Measurements from ENCODE around the gene CDY1.
"Not testable (repeated sequence)": the region's sequence is repeated elsewhere in the genome, so short reads cannot be mapped to it uniquely, and the experiment has no call there.

DNA sequence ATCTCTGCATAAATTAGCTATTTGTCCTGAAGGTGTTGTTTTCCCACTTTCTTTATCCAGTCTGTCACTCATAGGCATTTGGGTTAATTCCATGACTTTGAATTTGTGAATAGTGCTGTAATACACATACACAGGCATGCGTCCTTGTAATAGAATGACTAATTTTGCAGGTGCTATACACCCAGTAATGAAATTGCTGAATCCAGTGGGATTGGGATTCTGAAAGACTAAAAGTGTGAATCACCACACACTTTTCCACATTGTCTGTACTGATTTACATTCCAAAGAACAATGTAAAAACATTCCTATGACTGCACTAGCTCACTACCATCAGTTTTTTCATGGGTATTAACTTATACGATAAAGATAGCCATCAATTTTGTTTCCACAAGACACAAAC, 28.6 kb upstream of the CDY1 start:
- not testable (repeated sequence) for TF ChIP-seq EZH2 (IDR thresholded peaks at IDR 0.05; ENCODE audit: low read length)
- TF ChIP-seq, protein P1, sequence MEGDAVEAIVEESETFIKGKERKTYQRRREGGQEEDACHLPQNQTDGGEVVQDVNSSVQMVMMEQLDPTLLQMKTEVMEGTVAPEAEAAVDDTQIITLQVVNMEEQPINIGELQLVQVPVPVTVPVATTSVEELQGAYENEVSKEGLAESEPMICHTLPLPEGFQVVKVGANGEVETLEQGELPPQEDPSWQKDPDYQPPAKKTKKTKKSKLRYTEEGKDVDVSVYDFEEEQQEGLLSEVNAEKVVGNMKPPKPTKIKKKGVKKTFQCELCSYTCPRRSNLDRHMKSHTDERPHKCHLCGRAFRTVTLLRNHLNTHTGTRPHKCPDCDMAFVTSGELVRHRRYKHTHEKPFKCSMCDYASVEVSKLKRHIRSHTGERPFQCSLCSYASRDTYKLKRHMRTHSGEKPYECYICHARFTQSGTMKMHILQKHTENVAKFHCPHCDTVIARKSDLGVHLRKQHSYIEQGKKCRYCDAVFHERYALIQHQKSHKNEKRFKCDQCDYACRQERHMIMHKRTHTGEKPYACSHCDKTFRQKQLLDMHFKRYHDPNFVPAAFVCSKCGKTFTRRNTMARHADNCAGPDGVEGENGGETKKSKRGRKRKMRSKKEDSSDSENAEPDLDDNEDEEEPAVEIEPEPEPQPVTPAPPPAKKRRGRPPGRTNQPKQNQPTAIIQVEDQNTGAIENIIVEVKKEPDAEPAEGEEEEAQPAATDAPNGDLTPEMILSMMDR (optimal IDR thresholded peaks at IDR 0.05 in 1 of 3, IDR thresholded peaks at IDR 0.05 in 1 of 3, conservative IDR thresholded peaks at IDR 0.05 in 1 of 3; ENCODE audit: extremely low read depth in 1 of 3, insufficient read depth in 2 of 3, low read length in 3 of 3) = not testable (repeated sequence)
